Caco-2 (cell line): Measurements from ENCODE around the gene TLCD5. TPM values are rescaled to one million over a fixed set of nuclear protein-coding genes. Genes with fewer than 3 reads are reported as not detected.
A peak's percentile ranks its signal among the peaks of the same experiment; 100 is the strongest.

Experiments
- BruUV-seq: library from RNA; stranded (reverse); fragments of 400-500 nt; replicated peaks from 2 replicates; lab custom pipeline; 2021; lab: Mats Ljungman, UMichigan
- CTCF ChIA-PET: fragments of 300-600 bp; sonication (Branson Sonifier 250); formaldehyde crosslinking; loops from one replicate; lab custom pipeline; 2022; ENCODE audit warnings: antibody characterized with exemption; lab: Charles Lee
- POLR2A ChIA-PET: fragments of 300-600 bp; sonication (Branson Sonifier 250); formaldehyde crosslinking; loops from one replicate; lab custom pipeline; 2022; ENCODE audit warnings: antibody characterized with exemption; lab: Charles Lee
- DNase-seq, 2 experiments: peaks; one replicate each; pipeline versions ENCODE4 v3.0.0 to v3.0.0-alpha.2; 2020 to 2022
- H3K27me3 ChIP-seq: replicated peaks from 2 replicates; pipeline ENCODE4 v1.6.0; 2011; ENCODE audit warnings: low read length; ENCODE audit not compliant: control insufficient read depth, insufficient read depth
- H3K36me3 ChIP-seq: 2 replicates; pipeline ENCODE4 v1.5.1; 2011; ENCODE audit warnings: low read length; ENCODE audit not compliant: control insufficient read depth, insufficient read depth
- H3K4me1 ChIP-seq: fragments of 250-450 bp; sonication (Bioruptor Pico); 2 replicates; pipeline ENCODE4 v1.5.1; 2020; ENCODE audit warnings: mild to moderate bottlenecking
- H3K4me3 ChIP-seq: 2 replicates; pipeline ENCODE4 v1.5.1; 2011; ENCODE audit warnings: low read depth, mild to moderate bottlenecking, control low read depth, low read length
- H3K9me3 ChIP-seq: fragments of 250-450 bp; sonication (Bioruptor Pico); 2 replicates; pipeline ENCODE4 v1.5.1; 2020; ENCODE audit warnings: mild to moderate bottlenecking, moderate library complexity
- H3K27ac Mint-ChIP-seq: one replicate; pipeline ENCODE4 v1.8.0; 2022; ENCODE audit warnings: mixed read lengths; ENCODE audit not compliant: unreplicated experiment
- H3K27me3 Mint-ChIP-seq: one replicate; pipeline ENCODE4 v1.8.0; 2022; ENCODE audit warnings: mixed read lengths; ENCODE audit not compliant: insufficient read depth, unreplicated experiment
- H3K36me3 Mint-ChIP-seq: one replicate; pipeline ENCODE4 v1.8.0; 2022; ENCODE audit warnings: mild to moderate bottlenecking, mixed read lengths; ENCODE audit not compliant: insufficient read depth, unreplicated experiment
- H3K4me1 Mint-ChIP-seq: one replicate; pipeline ENCODE4 v1.8.0; 2022; ENCODE audit warnings: low read depth, mixed read lengths; ENCODE audit not compliant: unreplicated experiment
- H3K4me3 Mint-ChIP-seq: one replicate; pipeline ENCODE4 v1.8.0; 2022; ENCODE audit warnings: mild to moderate bottlenecking, moderate library complexity, mixed read lengths; ENCODE audit not compliant: unreplicated experiment
- H3K9me3 Mint-ChIP-seq: one replicate; pipeline ENCODE4 v1.8.0; 2022; ENCODE audit warnings: mixed read lengths; ENCODE audit not compliant: unreplicated experiment
- CTCF ChIP-seq, 2 experiments: fragments of 200-600 bp in 1 of 2; IDR thresholded peaks; 1 replicate in 1 of 2; 2 replicates in 1 of 2; pipeline versions ENCODE4 v1.5.1 to v1.8.0; 2011 to 2022; ENCODE audit warnings: antibody characterized with exemption in 1 of 2, control low read depth in 1 of 2, inconsistent platforms in 1 of 2, low read depth in 1 of 2, low read length in 1 of 2, mild to moderate bottlenecking in 1 of 2, moderate library complexity in 1 of 2; ENCODE audit not compliant: insufficient read depth in 1 of 2, severe bottlenecking in 1 of 2, unreplicated experiment in 1 of 2
- intact Hi-C: fragments of 100-400 bp; cut with micrococcal nuclease; formaldehyde crosslinking; loops from one replicate; pipeline ENCODE4 v1.10.0; 2022; ENCODE audit not compliant: unreplicated experiment
- total RNA-seq: library from RNA; stranded (reverse); gene quantifications from 2 replicates; pipeline ENCODE4 v1.2.3, GENCODE V29; 2022

TLCD5 gene
- total RNA-seq, 1 experiment from 2014 or later = 11.8 TPM

GRCh38 chr11:120352405-120352804 is 27.3 kb downstream of the TLCD5 start:
- no TSS peak for BruUV-seq
- intact Hi-C loops = no loop called here
- no peaks in the 10 kb centered on the region for H3K9me3 Mint-ChIP-seq
- Histone ChIP-seq H3K27me3 (no peaks in the 10 kb centered on the region), H3K4me3 (no peak overlapping the region), H3K9me3 (no peaks in the 10 kb centered on the region), H3K36me3 (no peaks in the 10 kb centered on the region), H3K4me1 (peaks cover 42% of the 10 kb centered on the region)
- H3K4me1 Mint-ChIP-seq = peaks cover 55% of the 10 kb centered on the region
- H3K4me3 Mint-ChIP-seq = no peak overlapping the region
- DNase-seq = peak; percentile 59 to 73
- H3K36me3 Mint-ChIP-seq = peaks cover 6% of the 10 kb centered on the region
- CTCF ChIA-PET = no interaction called here
- H3K27me3 Mint-ChIP-seq = no peaks in the 10 kb centered on the region
- POLR2A ChIA-PET = no interaction called here
- no peak overlapping the region for H3K27ac Mint-ChIP-seq
- TF ChIP-seq CTCF (IDR thresholded peaks at IDR 0.05; ENCODE audit: insufficient read depth in 1 of 2, low read depth in 1 of 2, low read length in 1 of 2, severe bottlenecking in 1 of 2, unreplicated experiment in 1 of 2) = no peak

- no TSS peak for BruUV-seq
- H3K27ac Mint-ChIP-seq = peak overlapping the region; percentile 28
Measured at GRCh38 chr11:120354068-120354467, 29.0 kb downstream of the TLCD5 start.

GRCh38 chr11:120354779-120355178 is 29.7 kb downstream of the TLCD5 start:
- Histone ChIP-seq H3K4me1 (peaks cover 37% of the 10 kb centered on the region), H3K4me3 (no peak overlapping the region), H3K9me3 (no peaks in the 10 kb centered on the region), H3K36me3 (no peaks in the 10 kb centered on the region), H3K27me3 (no peaks in the 10 kb centered on the region)
- Mint-ChIP-seq H3K27me3 (no peaks in the 10 kb centered on the region), H3K27ac (peak overlapping the region; percentile 28), H3K9me3 (no peaks in the 10 kb centered on the region), H3K4me1 (peaks cover 45% of the 10 kb centered on the region), H3K4me3 (no peak overlapping the region), H3K36me3 (peaks cover 10% of the 10 kb centered on the region)
- ChIA-PET CTCF (no interaction called here), POLR2A (no interaction called here)
- no TSS peak for BruUV-seq
- intact Hi-C loops = loop anchor here (1.0 kb wide), 1 partner anchor 19 kb away; no protein-coding TSS in a partner anchor
- DNase-seq = peak in 1 of 2 experiments; percentile 34
- no peak for TF ChIP-seq CTCF (IDR thresholded peaks at IDR 0.05; ENCODE audit: insufficient read depth in 1 of 2, low read depth in 1 of 2, low read length in 1 of 2, severe bottlenecking in 1 of 2, unreplicated experiment in 1 of 2)

More at GRCh38 chr11:120354068-120354467, 29.0 kb downstream of the TLCD5 start:
- H3K4me3 ChIP-seq = no peak overlapping the region
- ChIA-PET CTCF (no interaction called here), POLR2A (no interaction called here)
- Mint-ChIP-seq H3K4me3 (no peak overlapping the region), H3K27me3 (no peaks in the 10 kb centered on the region), H3K36me3 (peaks cover 7% of the 10 kb centered on the region), H3K4me1 (peaks cover 51% of the 10 kb centered on the region), H3K9me3 (no peaks in the 10 kb centered on the region)
- peaks cover 38% of the 10 kb centered on the region for H3K4me1 ChIP-seq
- H3K9me3 ChIP-seq = no peaks in the 10 kb centered on the region
- DNase-seq = peak in 1 of 2 experiments; percentile 42
- no peak for TF ChIP-seq CTCF (IDR thresholded peaks at IDR 0.05; ENCODE audit: insufficient read depth in 1 of 2, low read depth in 1 of 2, low read length in 1 of 2, severe bottlenecking in 1 of 2, unreplicated experiment in 1 of 2)
- H3K27me3 ChIP-seq = no peaks in the 10 kb centered on the region
- intact Hi-C loops = loop anchor here (1.0 kb wide), 1 partner anchor 19 kb away; no protein-coding TSS in a partner anchor
- H3K36me3 ChIP-seq = no peaks in the 10 kb centered on the region
